Measurements from ENCODE around the gene UGT1A6. TPM values are rescaled to one million over a fixed set of nuclear protein-coding genes. Genes with fewer than 3 reads are reported as not detected.

Gene UGT1A6
- polyA plus RNA-seq, 1 of the 3 experiments (the other 2 are of a cell fraction), result not detected

DNA sequence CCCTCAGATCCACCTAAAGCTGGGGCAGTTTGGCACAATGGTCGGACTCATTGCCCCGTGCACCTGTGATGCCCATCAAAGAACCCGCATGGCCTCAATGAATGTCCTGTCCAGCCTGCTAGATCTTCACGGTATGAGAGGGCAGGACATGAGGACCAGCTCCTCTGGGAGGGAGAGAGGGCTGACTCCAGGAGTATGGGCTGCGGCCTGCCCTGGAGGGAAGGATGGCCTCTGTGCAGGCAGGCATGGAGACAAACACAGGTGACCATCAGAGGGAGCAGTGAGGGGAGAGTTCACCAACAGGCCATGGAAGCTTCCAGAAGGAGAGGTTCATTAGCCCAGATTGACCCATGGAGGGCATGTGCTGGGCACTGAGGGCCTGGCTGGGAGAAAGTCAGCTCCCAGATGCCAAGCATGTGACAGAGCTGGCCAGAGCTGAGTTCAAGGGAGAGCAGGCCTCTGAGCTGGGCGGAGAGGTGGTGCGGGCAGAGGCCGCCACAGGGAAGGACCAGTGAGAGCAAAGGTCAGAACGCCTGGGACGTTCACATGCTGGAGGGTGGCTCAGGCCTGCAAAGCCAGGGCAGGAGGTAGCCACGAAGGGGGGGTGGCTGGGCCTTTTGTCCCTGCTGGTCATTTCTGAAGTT lies 125.4 kb downstream of the UGT1A6 start:
- H3K79me2 ChIP-seq (ENCODE audit: insufficient read depth), result no peaks in the 10 kb centered on the region
- no peak overlapping the region for H3K9ac ChIP-seq
- H3K4me2 ChIP-seq, result no peak overlapping the region
- H3K27me3 ChIP-seq (ENCODE audit: insufficient read depth), result no peaks in the 10 kb centered on the region
- H2AFZ ChIP-seq (ENCODE audit: low read depth), result no peak overlapping the region
- POLR2A ChIA-PET, result no interaction called here
- peaks cover 0 to 3% of the 10 kb centered on the region in 2 experiments; a peak in 1 of 4 replicates for H3K4me1 ChIP-seq (ENCODE audit: control insufficient read depth in 1 of 2, insufficient read depth in 2 of 2, low read depth in 1 of 2, low read length in 1 of 2)
- H3K9me2 ChIP-seq, result no peaks in the 10 kb centered on the region
- WGBS (ENCODE audit: low lambda C conversion rate), result 85% methylated on average over 10 of the region's 11 CpGs
- no peaks in the 10 kb centered on the region for H4K20me1 ChIP-seq (ENCODE audit: insufficient read depth)
- H3K4me3 ChIP-seq (ENCODE audit: low read depth in 2 of 2, low read length in 1 of 2), result no peak overlapping the region
- H3F3A ChIP-seq (replicated peaks; ENCODE audit: insufficient read depth), result no peaks in the 10 kb centered on the region
- TF ChIP-seq USF1 (IDR thresholded peaks at IDR 0.05; ENCODE audit: borderline replicate concordance, low read depth) (no peak), TCF12 (IDR thresholded peaks at IDR 0.05) (no peak), GATA2 (CRISPR knock-in tag; IDR thresholded peaks at IDR 0.05) (no peak), FOXM1 (IDR thresholded peaks at IDR 0.05; ENCODE audit: low read depth) (no peak), YY1 (IDR thresholded peaks at IDR 0.05; ENCODE audit: low read depth) (no peak), TEAD4 (IDR thresholded peaks at IDR 0.05; ENCODE audit: borderline replicate concordance, insufficient read depth) (no peak), GABPA (IDR thresholded peaks at IDR 0.05; ENCODE audit: low read depth) (no peak), MEF2A (IDR thresholded peaks at IDR 0.05; ENCODE audit: borderline replicate concordance, low read depth) (no peak), FOXJ3 (CRISPR knock-in tag; IDR thresholded peaks at IDR 0.05) (no peak), NRF1 (IDR thresholded peaks at IDR 0.05; ENCODE audit: low read depth, low read length) (no peak), FOSL2 (IDR thresholded peaks at IDR 0.05; ENCODE audit: borderline replicate concordance, low read depth) (no peak), CTCF (IDR thresholded peaks at IDR 0.05) (no peak), RFX5 (IDR thresholded peaks at IDR 0.05; ENCODE audit: low read length) (no peak), RAD21 (IDR thresholded peaks at IDR 0.05; ENCODE audit: low read length) (no peak), RCOR1 (IDR thresholded peaks at IDR 0.05; ENCODE audit: low read length) (no peak)
- TF ChIP-seq, protein P1, sequence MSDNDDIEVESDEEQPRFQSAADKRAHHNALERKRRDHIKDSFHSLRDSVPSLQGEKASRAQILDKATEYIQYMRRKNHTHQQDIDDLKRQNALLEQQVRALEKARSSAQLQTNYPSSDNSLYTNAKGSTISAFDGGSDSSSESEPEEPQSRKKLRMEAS (IDR thresholded peaks at IDR 0.05; ENCODE audit: low read depth), result no peak
- TF ChIP-seq, protein P2, sequence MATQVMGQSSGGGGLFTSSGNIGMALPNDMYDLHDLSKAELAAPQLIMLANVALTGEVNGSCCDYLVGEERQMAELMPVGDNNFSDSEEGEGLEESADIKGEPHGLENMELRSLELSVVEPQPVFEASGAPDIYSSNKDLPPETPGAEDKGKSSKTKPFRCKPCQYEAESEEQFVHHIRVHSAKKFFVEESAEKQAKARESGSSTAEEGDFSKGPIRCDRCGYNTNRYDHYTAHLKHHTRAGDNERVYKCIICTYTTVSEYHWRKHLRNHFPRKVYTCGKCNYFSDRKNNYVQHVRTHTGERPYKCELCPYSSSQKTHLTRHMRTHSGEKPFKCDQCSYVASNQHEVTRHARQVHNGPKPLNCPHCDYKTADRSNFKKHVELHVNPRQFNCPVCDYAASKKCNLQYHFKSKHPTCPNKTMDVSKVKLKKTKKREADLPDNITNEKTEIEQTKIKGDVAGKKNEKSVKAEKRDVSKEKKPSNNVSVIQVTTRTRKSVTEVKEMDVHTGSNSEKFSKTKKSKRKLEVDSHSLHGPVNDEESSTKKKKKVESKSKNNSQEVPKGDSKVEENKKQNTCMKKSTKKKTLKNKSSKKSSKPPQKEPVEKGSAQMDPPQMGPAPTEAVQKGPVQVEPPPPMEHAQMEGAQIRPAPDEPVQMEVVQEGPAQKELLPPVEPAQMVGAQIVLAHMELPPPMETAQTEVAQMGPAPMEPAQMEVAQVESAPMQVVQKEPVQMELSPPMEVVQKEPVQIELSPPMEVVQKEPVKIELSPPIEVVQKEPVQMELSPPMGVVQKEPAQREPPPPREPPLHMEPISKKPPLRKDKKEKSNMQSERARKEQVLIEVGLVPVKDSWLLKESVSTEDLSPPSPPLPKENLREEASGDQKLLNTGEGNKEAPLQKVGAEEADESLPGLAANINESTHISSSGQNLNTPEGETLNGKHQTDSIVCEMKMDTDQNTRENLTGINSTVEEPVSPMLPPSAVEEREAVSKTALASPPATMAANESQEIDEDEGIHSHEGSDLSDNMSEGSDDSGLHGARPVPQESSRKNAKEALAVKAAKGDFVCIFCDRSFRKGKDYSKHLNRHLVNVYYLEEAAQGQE (IDR thresholded peaks at IDR 0.05; ENCODE audit: low read depth, low read length), result no peak
- TF ChIP-seq, protein P3, sequence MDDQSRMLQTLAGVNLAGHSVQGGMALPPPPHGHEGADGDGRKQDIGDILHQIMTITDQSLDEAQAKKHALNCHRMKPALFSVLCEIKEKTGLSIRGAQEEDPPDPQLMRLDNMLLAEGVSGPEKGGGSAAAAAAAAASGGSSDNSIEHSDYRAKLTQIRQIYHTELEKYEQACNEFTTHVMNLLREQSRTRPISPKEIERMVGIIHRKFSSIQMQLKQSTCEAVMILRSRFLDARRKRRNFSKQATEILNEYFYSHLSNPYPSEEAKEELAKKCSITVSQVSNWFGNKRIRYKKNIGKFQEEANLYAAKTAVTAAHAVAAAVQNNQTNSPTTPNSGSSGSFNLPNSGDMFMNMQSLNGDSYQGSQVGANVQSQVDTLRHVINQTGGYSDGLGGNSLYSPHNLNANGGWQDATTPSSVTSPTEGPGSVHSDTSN (IDR thresholded peaks at IDR 0.05), result no peak
- TF ChIP-seq, protein P4, sequence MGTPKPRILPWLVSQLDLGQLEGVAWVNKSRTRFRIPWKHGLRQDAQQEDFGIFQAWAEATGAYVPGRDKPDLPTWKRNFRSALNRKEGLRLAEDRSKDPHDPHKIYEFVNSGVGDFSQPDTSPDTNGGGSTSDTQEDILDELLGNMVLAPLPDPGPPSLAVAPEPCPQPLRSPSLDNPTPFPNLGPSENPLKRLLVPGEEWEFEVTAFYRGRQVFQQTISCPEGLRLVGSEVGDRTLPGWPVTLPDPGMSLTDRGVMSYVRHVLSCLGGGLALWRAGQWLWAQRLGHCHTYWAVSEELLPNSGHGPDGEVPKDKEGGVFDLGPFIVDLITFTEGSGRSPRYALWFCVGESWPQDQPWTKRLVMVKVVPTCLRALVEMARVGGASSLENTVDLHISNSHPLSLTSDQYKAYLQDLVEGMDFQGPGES (IDR thresholded peaks at IDR 0.05; ENCODE audit: low read depth, low read length), result no peak
- TF ChIP-seq, protein P5, sequence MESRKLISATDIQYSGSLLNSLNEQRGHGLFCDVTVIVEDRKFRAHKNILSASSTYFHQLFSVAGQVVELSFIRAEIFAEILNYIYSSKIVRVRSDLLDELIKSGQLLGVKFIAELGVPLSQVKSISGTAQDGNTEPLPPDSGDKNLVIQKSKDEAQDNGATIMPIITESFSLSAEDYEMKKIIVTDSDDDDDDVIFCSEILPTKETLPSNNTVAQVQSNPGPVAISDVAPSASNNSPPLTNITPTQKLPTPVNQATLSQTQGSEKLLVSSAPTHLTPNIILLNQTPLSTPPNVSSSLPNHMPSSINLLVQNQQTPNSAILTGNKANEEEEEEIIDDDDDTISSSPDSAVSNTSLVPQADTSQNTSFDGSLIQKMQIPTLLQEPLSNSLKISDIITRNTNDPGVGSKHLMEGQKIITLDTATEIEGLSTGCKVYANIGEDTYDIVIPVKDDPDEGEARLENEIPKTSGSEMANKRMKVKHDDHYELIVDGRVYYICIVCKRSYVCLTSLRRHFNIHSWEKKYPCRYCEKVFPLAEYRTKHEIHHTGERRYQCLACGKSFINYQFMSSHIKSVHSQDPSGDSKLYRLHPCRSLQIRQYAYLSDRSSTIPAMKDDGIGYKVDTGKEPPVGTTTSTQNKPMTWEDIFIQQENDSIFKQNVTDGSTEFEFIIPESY (IDR thresholded peaks at IDR 0.05; ENCODE audit: borderline replicate concordance, low read depth), result no peak
- no peak overlapping the region for H3K27ac ChIP-seq (ENCODE audit: low read depth in 2 of 2, low read length in 1 of 2)
- H3K9me3 ChIP-seq, result no peaks in the 10 kb centered on the region
- no peak for DNase-seq
- no peaks in the 10 kb centered on the region for H3K36me3 ChIP-seq (replicated peaks in 1 of 2; ENCODE audit: control insufficient read depth in 1 of 2, insufficient read depth in 2 of 2, low read length in 1 of 2)
- CTCF ChIA-PET, result interaction anchor here (1.5 kb wide), 1 partner anchor 15 kb away, joined by 5 read pairs; no protein-coding TSS in a partner anchor

Data from SK-N-SH (cell line).